NT2/D1 (cell line): ENCODE measurements around the gene LRRC15.

ENCODE experiments used
- SUZ12 ChIP-seq: IDR thresholded peaks from 2 replicates; pipeline ENCODE4 v1.6.1; 2011; ENCODE audit not compliant: insufficient read length, insufficient read depth; ENCODE audit errors: extremely low read depth
- YY1 ChIP-seq: IDR thresholded peaks from 2 replicates; pipeline ENCODE4 v1.6.1; 2011; ENCODE audit not compliant: insufficient read length, insufficient read depth

- TF ChIP-seq YY1, result no peak
- TF ChIP-seq SUZ12, result no peak
Observed at GRCh38 chr3:194365526-194365925, 4.0 kb downstream of the LRRC15 start.
